Endodermal cell (in vitro differentiated cells): ENCODE data around the gene RERE. TPM values are rescaled to one million over a fixed set of nuclear protein-coding genes. Genes with fewer than 3 reads are reported as not detected.

Source experiments
- DNase-seq: peaks from one replicate; pipeline ENCODE4 v3.0.0-alpha.2; 2017
- H3K27ac ChIP-seq: 2 replicates; pipeline ENCODE4 v1.5.1; 2013; ENCODE audit warnings: mild to moderate bottlenecking, low read depth, low read length, moderate library complexity
- H3K27me3 ChIP-seq: 2 replicates; pipeline ENCODE4 v1.6.1; 2013; ENCODE audit warnings: mild to moderate bottlenecking, low read length, moderate library complexity; ENCODE audit not compliant: insufficient read depth, control insufficient read depth, poor library complexity, severe bottlenecking
- H3K36me3 ChIP-seq: 2 replicates; pipeline ENCODE4 v1.7.0; 2013; ENCODE audit warnings: mild to moderate bottlenecking, low read length, moderate library complexity; ENCODE audit not compliant: control insufficient read depth, insufficient read depth
- H3K4me1 ChIP-seq: one replicate; pipeline ENCODE4 v1.7.0; 2013; ENCODE audit warnings: low read length; ENCODE audit not compliant: control insufficient read depth, insufficient read depth
- H3K4me3 ChIP-seq: 2 replicates; pipeline ENCODE4 v1.5.1; 2013; ENCODE audit warnings: mild to moderate bottlenecking, low read length, moderate library complexity
- H3K9ac ChIP-seq: 2 replicates; pipeline ENCODE4 v1.6.1; 2013; ENCODE audit warnings: mild to moderate bottlenecking, low read length, moderate library complexity; ENCODE audit not compliant: poor library complexity, severe bottlenecking; ENCODE audit errors: extremely low read depth
- H3K9me3 ChIP-seq: 2 replicates; pipeline ENCODE4 v1.6.1; 2013; ENCODE audit warnings: mild to moderate bottlenecking, low read length, moderate library complexity; ENCODE audit not compliant: control insufficient read depth
- H3K27ac Mint-ChIP-seq: 2 replicates; pipeline ENCODE4 v1.8.0; 2020; ENCODE audit warnings: mixed read lengths
- H3K27me3 Mint-ChIP-seq: 2 replicates; pipeline ENCODE4 v1.8.0; 2021; ENCODE audit warnings: mild to moderate bottlenecking, mixed read lengths; ENCODE audit not compliant: insufficient read depth
- H3K36me3 Mint-ChIP-seq: 2 replicates; pipeline ENCODE4 v1.8.0; 2020; ENCODE audit warnings: low read depth, mixed read lengths
- H3K4me1 Mint-ChIP-seq: 2 replicates; pipeline ENCODE4 v1.8.0; 2020; ENCODE audit warnings: mixed read lengths
- H3K4me3 Mint-ChIP-seq: 2 replicates; pipeline ENCODE4 v1.8.0; 2020; ENCODE audit warnings: mild to moderate bottlenecking, moderate library complexity, mixed read lengths
- H3K9me3 Mint-ChIP-seq: 2 replicates; pipeline ENCODE4 v1.8.0; 2020; ENCODE audit warnings: mild to moderate bottlenecking, mixed read lengths
- WGBS, 2 experiments: methylation state at CpG; one replicate each; pipeline versions ENCODE4 v1.1.5 to v1.1.7; 2013; ENCODE audit warnings: missing lambda C conversion rate in 2 of 2, mixed read lengths in 1 of 2; ENCODE audit not compliant: insufficient coverage in 1 of 2, insufficient read length in 1 of 2; 5-methylcytosine and 5-hydroxymethylcytosine counted together
- total RNA-seq, 2 donors: library from RNA; stranded (reverse); fragmentation: NEBNext Ultra II Directional in 1 of 2; extraction: Animal tissue kit (Norgen Biotek cat#: 25700) in 1 of 2; gene quantifications; 2 replicates in 1 of 2; 3 replicates in 1 of 2; pipeline ENCODE4 v1.2.1, GENCODE V29; 2021
- TF ChIP-seq, protein P1 (sequence below): fragments of 200-600 bp; sonication (generic); conservative IDR thresholded peaks from 2 replicates; pipeline ENCODE4 v1.5.0; 2021; ENCODE audit warnings: antibody characterized with exemption, mild to moderate bottlenecking

RERE gene
- total RNA-seq, 2 donors from 2014 or later = 159 to 179 TPM

DNA sequence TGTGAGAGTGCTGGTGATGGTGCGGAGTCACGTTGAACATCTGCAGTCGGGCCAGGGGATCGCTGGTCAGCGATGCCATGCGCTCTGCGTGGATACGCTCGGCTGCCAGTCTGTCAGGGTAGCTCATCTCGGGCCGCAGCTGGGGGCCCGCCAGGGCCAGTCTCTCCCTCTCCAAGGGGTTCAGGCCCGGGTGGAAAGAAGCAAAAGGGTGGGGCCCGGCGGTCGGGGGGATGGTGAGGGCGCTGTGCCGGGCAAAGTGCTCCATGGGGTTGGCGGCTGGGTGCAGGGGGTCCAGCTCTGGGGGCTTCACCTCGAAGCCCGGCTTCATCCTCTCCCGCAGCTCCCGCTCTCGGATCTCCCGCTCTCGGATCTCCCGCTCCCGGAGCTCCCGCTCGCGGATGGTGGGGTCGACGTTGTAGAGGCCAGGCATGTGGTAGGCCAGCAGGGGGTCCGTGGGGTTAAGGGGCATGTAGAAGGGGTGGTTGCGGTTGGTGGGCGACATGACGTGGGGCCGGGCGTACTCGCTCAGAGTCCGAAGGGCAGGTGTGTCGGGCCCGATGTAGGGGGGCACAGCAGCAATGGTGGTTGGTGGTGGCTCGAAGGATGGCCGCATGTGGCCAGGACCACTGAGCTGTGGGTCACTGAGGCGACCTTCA is 459.1 kb downstream of the RERE start:
- H3K4me1 ChIP-seq = no peaks in the 10 kb centered on the region
- no peak overlapping the region for H3K27ac ChIP-seq
- no peak overlapping the region for H3K4me3 ChIP-seq
- Mint-ChIP-seq H3K36me3 (peaks cover 55% of the 10 kb centered on the region), H3K4me3 (no peak overlapping the region), H3K4me1 (no peaks in the 10 kb centered on the region), H3K27me3 (no peaks in the 10 kb centered on the region), H3K27ac (peak overlapping the region; percentile 61), H3K9me3 (no peaks in the 10 kb centered on the region)
- peaks cover 78% of the 10 kb centered on the region for H3K36me3 ChIP-seq
- DNase-seq = no peak
- no peaks in the 10 kb centered on the region for H3K9me3 ChIP-seq
- H3K27me3 ChIP-seq = no peaks in the 10 kb centered on the region
- no peak overlapping the region for H3K9ac ChIP-seq
- TF ChIP-seq, protein P1, sequence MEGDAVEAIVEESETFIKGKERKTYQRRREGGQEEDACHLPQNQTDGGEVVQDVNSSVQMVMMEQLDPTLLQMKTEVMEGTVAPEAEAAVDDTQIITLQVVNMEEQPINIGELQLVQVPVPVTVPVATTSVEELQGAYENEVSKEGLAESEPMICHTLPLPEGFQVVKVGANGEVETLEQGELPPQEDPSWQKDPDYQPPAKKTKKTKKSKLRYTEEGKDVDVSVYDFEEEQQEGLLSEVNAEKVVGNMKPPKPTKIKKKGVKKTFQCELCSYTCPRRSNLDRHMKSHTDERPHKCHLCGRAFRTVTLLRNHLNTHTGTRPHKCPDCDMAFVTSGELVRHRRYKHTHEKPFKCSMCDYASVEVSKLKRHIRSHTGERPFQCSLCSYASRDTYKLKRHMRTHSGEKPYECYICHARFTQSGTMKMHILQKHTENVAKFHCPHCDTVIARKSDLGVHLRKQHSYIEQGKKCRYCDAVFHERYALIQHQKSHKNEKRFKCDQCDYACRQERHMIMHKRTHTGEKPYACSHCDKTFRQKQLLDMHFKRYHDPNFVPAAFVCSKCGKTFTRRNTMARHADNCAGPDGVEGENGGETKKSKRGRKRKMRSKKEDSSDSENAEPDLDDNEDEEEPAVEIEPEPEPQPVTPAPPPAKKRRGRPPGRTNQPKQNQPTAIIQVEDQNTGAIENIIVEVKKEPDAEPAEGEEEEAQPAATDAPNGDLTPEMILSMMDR = no peak
- 97 to 98% methylated on average over 31 to 46 of the region's 46 CpGs for WGBS, 2 experiments

DNA sequence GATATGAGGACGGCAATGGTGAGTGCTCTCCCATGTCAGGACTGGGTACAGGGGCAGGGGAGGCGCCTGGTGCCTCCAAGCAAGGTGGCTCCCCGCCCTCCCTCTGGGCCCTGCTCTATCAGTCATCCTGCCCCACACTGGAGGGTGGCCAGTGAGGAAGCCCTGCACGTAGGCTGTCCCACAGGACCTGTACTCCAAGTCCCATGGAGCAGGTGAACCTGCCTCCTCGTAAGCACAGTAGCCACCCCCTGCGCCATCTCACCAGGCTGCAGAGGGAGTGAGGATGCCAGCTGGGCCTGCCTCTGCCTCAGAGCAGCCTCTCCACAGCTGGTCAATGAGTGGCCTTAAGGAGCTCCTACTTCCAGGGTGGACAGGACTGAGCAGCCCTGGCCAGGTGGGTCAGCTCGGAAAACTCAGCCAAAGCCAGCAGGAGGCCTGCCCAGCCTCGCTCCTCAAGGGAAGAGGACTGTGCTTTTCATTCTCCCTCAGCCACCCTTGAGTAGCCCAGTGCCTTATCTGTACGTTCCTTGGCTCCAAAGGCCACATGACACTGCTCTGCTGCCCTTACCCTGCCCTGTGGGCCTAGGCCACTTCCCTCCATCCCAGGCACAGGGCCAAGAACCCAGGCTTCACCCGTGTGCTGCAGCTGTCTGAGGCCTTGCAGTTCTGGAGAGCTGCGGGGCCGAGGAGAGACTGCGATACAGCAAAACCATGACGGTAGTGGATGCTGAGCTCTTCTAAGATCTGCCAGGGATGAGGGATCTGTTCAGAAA is 459.9 kb downstream of the RERE start:
- H3K9me3 Mint-ChIP-seq = no peaks in the 10 kb centered on the region
- Histone ChIP-seq H3K27me3 (no peaks in the 10 kb centered on the region), H3K27ac (no peak overlapping the region), H3K36me3 (peaks cover 74% of the 10 kb centered on the region), H3K4me3 (no peak overlapping the region), H3K4me1 (no peaks in the 10 kb centered on the region), H3K9me3 (no peaks in the 10 kb centered on the region), H3K9ac (no peak overlapping the region)
- no peak overlapping the region for H3K4me3 Mint-ChIP-seq
- TF ChIP-seq, protein P1 = no peak
- H3K4me1 Mint-ChIP-seq = peaks cover 3% of the 10 kb centered on the region
- H3K36me3 Mint-ChIP-seq = peaks cover 49% of the 10 kb centered on the region
- DNase-seq = no peak
- 96 to 97% methylated on average over 13 to 14 of the region's 14 CpGs for WGBS, 2 experiments
- H3K27me3 Mint-ChIP-seq = no peaks in the 10 kb centered on the region
- peak overlapping the region; percentile 61 for H3K27ac Mint-ChIP-seq

DNA sequence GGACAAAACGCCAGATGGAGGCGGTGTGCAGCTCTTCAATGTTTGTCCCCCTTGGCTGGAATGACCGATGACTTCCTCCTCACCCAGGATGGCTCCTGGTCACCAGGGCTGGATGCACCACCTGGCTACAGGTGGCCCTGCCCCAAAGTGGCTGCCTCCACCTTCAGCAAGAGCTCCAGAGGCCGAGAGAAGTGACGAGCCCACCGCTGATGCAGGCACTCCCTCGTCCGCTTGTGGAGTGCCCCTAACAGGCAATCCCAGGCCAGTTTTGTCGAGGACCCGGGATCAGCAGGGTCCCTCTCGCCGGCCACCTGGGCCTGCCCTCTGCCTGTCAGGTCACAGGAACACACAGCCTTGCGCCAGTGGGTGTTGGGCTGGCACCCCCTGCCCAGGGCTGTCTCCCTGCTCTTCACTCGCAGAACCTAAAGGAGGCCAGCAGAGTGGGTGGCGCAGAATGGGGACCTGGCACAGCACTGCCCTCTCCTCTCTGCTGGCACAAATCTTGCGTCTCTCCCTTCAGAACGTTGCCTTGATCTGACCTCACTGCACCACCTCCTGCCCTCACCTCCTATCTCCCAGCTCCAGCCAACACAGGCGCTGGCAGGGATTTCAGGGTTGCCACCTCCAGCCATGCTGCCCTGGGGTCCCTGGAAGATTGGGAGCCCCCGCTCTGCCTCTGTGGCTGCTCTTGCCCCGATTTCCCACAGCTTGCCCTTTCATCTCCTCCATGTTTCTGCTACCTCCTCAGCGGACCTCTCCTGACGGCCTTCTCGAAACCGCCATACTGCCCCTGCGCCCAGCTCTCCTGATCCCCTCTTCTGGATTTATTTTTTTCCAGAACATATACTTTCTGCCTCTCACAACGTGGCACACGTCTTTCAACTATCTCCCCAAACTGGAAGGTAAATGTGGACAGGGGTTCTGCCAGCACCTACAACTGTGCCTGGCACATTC is 460.9 kb downstream of the RERE start:
- peak overlapping the region; percentile 3 for H3K27ac Mint-ChIP-seq

More for the DNA sequence above, 460.9 kb downstream of the RERE start:
- H3K4me1 ChIP-seq = no peaks in the 10 kb centered on the region
- TF ChIP-seq, protein P1 = no peak
- H3K4me3 ChIP-seq = no peak overlapping the region
- DNase-seq = no peak
- no peaks in the 10 kb centered on the region for H3K9me3 ChIP-seq
- peaks cover 67% of the 10 kb centered on the region for H3K36me3 ChIP-seq
- WGBS, 2 experiments = 95% methylated on average over 16 to 27 of the region's 27 CpGs
- no peaks in the 10 kb centered on the region for H3K27me3 ChIP-seq
- Mint-ChIP-seq H3K27me3 (no peaks in the 10 kb centered on the region), H3K36me3 (peaks cover 42% of the 10 kb centered on the region), H3K9me3 (no peaks in the 10 kb centered on the region), H3K4me3 (no peak overlapping the region), H3K4me1 (peaks cover 6% of the 10 kb centered on the region)
- H3K27ac ChIP-seq = no peak overlapping the region
- no peak overlapping the region for H3K9ac ChIP-seq
